Neural cell (in vitro differentiated cells): ENCODE data around the gene BICDL1.

Source experiments
- CTCF ChIP-seq: fragments of 450-650 bp; IDR thresholded peaks from 2 replicates; pipeline ENCODE4 v1.5.1; 2014; ENCODE audit warnings: antibody characterized with exemption, mild to moderate bottlenecking, moderate library complexity; ENCODE audit not compliant: poor library complexity, severe bottlenecking
- EZH2 ChIP-seq: fragments of 200-600, 300-800 bp; shearing (Covaris generic), sonication (generic); IDR thresholded peaks from 2 replicates; pipeline ENCODE4 v1.6.1; 2014; ENCODE audit warnings: antibody characterized with exemption, low read length, borderline replicate concordance, mild to moderate bottlenecking; ENCODE audit not compliant: insufficient read depth, poor library complexity, severe bottlenecking
- POLR2AphosphoS5 ChIP-seq: IDR thresholded peaks from 2 replicates; pipeline ENCODE4 v1.6.1; 2012
- RAD21 ChIP-seq: fragments of 450-650 bp; conservative IDR thresholded peaks from 2 replicates; pipeline ENCODE4 v1.6.1; 2014; ENCODE audit warnings: antibody characterized with exemption, mild to moderate bottlenecking, moderate library complexity

GRCh38 chr12:120055231-120056000, 66.4 kb downstream of the BICDL1 start:
- TF ChIP-seq EZH2: no peak
- no peak for TF ChIP-seq POLR2AphosphoS5
- no peak for TF ChIP-seq CTCF
- TF ChIP-seq RAD21: no peak
